Loucy (cell line): ENCODE data around the gene AHCYL1.

ENCODE experiments used
- EZH2phosphoT487 ChIP-seq: fragments of 200-600 bp; IDR thresholded peaks from 2 replicates; pipeline ENCODE4 v1.6.1; 2018; ENCODE audit warnings: antibody characterized with exemption, mild to moderate bottlenecking, moderate library complexity, borderline replicate concordance
- TF ChIP-seq, protein P1 (sequence below): fragments of 200-600 bp; sonication (generic); conservative IDR thresholded peaks from 2 replicates; pipeline ENCODE4 v1.5.1; 2014; ENCODE audit warnings: mild to moderate bottlenecking, antibody characterized with exemption, low read length

DNA sequence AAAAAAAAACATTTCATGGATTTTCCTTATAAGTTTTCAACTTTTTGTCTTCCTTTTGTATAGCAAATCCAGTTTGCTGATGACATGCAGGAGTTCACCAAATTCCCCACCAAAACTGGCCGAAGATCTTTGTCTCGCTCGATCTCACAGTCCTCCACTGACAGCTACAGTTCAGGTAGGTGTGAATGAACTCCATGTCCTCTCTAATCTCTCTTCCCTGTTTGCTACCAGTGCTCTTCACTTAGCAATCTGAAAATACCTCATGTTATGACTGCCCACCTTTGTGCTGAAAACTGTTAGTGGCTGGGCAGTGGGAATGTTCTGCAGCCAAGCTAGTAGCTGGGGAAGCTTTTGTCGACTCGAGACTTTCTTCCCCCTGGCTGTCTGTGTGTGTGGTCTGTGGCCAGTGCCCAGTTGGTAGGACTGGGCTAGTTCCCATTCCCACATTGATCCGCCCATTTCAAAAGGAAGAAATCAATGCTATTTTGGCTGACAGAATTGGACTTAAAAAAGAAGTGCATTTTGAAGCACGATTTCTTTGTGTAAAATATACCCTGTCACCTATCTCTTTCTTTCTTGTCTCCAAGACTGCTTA lies 24.5 kb downstream of the AHCYL1 start:
- TF ChIP-seq, protein P1, sequence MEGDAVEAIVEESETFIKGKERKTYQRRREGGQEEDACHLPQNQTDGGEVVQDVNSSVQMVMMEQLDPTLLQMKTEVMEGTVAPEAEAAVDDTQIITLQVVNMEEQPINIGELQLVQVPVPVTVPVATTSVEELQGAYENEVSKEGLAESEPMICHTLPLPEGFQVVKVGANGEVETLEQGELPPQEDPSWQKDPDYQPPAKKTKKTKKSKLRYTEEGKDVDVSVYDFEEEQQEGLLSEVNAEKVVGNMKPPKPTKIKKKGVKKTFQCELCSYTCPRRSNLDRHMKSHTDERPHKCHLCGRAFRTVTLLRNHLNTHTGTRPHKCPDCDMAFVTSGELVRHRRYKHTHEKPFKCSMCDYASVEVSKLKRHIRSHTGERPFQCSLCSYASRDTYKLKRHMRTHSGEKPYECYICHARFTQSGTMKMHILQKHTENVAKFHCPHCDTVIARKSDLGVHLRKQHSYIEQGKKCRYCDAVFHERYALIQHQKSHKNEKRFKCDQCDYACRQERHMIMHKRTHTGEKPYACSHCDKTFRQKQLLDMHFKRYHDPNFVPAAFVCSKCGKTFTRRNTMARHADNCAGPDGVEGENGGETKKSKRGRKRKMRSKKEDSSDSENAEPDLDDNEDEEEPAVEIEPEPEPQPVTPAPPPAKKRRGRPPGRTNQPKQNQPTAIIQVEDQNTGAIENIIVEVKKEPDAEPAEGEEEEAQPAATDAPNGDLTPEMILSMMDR: no peak
- TF ChIP-seq EZH2phosphoT487: no peak
